ENCODE data around the gene ACADL.
A peak's percentile ranks its signal among the peaks of the same experiment; 100 is the strongest.
"Not testable (repeated sequence)": the region's sequence is repeated elsewhere in the genome, so short reads cannot be mapped to it uniquely, and the experiment has no call there.

The ACADL gene

GRCh38 chr2:210210185-210210584, 15.1 kb downstream of the ACADL start:
- DNase-seq = no peak
- in situ Hi-C loops (cut with MboI; ENCODE audit: low pct_unique_long_range_greater_than_20kb, low sequenced_read_pairs) = no loop called here

DNA sequence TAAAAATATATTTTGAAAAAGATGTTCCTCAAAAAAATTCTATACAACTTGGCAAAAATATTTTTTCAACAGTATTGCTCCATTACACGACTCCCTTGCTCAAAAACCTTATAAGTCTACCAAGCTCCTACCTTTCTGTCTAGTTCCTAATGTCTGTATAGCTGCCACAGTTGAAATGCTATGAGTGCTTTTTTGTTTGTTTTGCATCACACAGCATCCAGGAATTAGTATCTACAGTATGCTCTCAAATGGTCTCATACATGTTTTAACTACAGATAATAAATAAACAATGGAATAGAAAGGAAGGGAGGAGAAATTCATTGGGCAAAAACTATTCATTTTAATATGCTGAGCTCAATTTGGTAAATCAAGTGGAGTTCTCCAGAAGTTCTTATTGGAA, 17.3 kb downstream of the ACADL start:
- no peak for DNase-seq
- in situ Hi-C loops (cut with MboI; ENCODE audit: low pct_unique_long_range_greater_than_20kb, low sequenced_read_pairs) = no loop called here

- in situ Hi-C loops (cut with MboI; ENCODE audit: low pct_unique_long_range_greater_than_20kb, low sequenced_read_pairs) = no loop called here
- DNase-seq = no peak
Measured at GRCh38 chr2:210203558-210203957, 21.7 kb downstream of the ACADL start.

- in situ Hi-C loops (cut with MboI; ENCODE audit: low pct_unique_long_range_greater_than_20kb, low sequenced_read_pairs) = no loop called here
- DNase-seq = no peak
Measured at GRCh38 chr2:210203147-210203546, 22.1 kb downstream of the ACADL start.

GRCh38 chr2:210199854-210200253, 25.4 kb downstream of the ACADL start:
- no peak for DNase-seq
- in situ Hi-C loops (cut with MboI; ENCODE audit: low pct_unique_long_range_greater_than_20kb, low sequenced_read_pairs) = loop anchor here (25.0 kb wide), 1 partner anchor 213 kb away; no protein-coding TSS in a partner anchor

DNA sequence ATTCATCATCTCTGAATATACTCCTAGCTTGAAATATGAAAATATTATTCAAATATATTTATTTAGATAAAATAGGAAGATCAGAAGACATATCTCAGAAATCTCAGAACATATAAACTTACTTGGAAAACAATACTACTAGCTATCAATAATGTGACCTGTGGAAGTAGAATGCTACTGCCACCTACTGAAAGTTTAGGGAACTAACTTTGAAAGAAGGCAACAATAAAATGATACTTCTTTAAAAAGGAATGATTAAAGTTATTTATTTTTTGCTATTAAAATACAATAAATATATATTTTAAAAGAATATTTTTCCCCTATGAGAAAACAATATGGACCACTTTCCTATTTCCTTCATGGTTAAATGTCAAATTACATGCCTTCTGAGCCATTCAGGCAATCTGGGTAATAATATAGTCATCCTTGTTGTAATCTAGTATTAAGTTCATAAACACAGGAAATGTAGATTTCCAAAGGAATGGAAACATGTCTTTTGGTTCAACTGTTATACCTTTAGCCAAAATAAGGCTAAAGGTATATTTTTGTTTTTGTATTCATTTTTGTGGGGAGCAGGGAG, 26.0 kb downstream of the ACADL start:
- DNase-seq = peak; percentile 39
- in situ Hi-C loops (cut with MboI; ENCODE audit: low pct_unique_long_range_greater_than_20kb, low sequenced_read_pairs) = loop anchor here (25.0 kb wide), 1 partner anchor 212 kb away; no protein-coding TSS in a partner anchor

GRCh38 chr2:210198326-210198725, 26.9 kb downstream of the ACADL start:
- no peak for DNase-seq
- in situ Hi-C loops (cut with MboI; ENCODE audit: low pct_unique_long_range_greater_than_20kb, low sequenced_read_pairs) = loop anchor here (25.0 kb wide), 1 partner anchor 211 kb away; no protein-coding TSS in a partner anchor

GRCh38 chr2:210197720-210198119, 27.5 kb downstream of the ACADL start:
- in situ Hi-C loops (cut with MboI; ENCODE audit: low pct_unique_long_range_greater_than_20kb, low sequenced_read_pairs) = loop anchor here (25.0 kb wide), 1 partner anchor 210 kb away; no protein-coding TSS in a partner anchor

DNA sequence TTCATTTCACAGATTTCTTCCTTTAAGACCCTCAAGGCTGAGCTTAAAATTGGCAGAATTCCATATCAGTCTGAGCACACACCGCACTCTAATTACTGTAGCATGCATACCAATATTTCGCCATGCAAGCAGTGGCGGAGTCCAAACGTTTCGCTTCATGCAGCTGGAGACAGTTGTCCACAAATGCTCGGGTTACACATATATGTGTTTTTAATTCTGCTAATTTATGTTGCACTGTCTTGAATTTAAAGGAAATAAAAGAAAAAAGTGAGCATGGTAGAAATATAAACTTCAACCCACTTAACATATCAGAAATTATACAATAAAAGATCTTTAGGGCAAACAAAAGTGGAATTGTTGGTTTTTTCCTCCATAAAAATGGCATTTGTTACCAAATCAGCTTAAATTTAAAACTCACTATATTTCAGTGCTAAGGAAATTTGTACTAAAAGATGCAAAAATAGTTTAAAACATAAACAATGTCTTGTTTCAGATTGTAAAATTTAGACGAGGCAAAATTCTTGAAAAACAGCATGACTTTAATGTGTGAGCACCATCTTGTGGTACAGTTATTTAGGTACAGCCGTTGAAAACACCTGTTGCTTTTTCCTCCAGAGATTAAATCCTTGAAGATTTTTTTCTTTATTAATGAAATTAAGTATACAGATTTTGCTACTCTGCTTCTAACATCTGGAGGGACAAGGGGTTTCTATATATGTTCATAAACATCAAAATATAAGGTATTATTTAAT, 30.0 kb downstream of the ACADL start:
- in situ Hi-C loops (cut with MboI; ENCODE audit: low pct_unique_long_range_greater_than_20kb, low sequenced_read_pairs) = loop anchor here (25.0 kb wide), 1 partner anchor 208 kb away; no protein-coding TSS in a partner anchor
- DNase-seq = peak; percentile 64

More at GRCh38 chr2:210197720-210198119, 27.5 kb downstream of the ACADL start:
- DNase-seq = no peak

GRCh38 chr2:210190345-210190744, 34.9 kb downstream of the ACADL start:
- no peak for DNase-seq
- in situ Hi-C loops (cut with MboI; ENCODE audit: low pct_unique_long_range_greater_than_20kb, low sequenced_read_pairs) = loop anchor here (25.0 kb wide), 1 partner anchor 203 kb away; no protein-coding TSS in a partner anchor

DNA sequence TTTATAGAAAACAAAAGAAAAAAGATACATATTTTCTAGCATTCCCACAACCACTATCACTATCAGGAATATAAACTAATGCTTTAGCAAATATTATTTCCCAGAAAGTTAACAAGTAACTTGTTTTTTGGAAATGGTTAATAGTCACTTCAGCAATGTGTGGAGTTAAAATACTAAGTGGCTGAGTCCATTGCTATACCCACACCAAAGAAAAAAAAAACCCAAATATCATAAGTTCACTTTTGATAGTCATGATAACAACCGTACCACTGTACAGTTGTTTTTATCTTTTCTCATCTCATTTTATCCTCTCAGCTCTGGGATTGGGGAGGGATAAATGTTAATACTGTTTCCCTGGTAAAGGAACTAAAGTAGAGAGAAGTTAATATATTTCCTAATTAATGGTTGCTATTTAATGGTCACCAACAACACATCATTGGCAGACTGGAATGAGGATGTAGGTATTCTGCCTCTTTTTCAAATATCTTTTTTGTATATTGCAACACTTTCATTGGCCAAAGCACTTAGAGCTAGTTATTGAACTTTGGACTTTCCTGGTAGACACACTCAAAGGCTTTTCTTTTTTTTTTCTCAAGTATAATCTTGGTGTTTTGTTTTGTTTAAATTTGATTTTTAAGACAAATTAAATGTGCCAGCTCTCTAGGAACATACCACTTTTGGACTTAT, 35.7 kb downstream of the ACADL start:
- in situ Hi-C loops (cut with MboI; ENCODE audit: low pct_unique_long_range_greater_than_20kb, low sequenced_read_pairs) = loop anchor here (25.0 kb wide), 1 partner anchor 202 kb away; no protein-coding TSS in a partner anchor

GRCh38 chr2:210188755-210189154, 36.5 kb downstream of the ACADL start:
- in situ Hi-C loops (cut with MboI; ENCODE audit: low pct_unique_long_range_greater_than_20kb, low sequenced_read_pairs) = loop anchor here (25.0 kb wide), 1 partner anchor 201 kb away; no protein-coding TSS in a partner anchor
- DNase-seq = no peak

More for the DNA sequence above, 35.7 kb downstream of the ACADL start:
- no peak for DNase-seq

DNA sequence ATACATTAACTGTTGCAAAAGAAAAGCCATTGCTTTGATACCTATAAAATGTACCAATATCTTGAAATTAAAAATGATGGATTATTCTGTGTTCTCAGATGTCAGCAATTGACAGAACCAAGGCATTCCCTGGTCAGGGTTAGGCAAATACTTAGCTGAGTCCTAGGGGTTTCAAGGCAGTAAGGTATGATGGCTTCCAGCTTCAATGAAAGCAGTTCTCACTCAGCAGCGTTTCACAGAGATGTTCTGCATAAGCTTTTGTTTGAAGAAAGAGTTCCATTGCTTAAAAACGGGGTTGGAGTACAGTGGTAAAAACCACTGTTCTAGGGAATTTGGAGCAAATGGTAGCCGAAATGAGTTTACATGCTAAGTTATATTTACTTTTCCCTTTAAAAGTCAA, 37.1 kb downstream of the ACADL start:
- in situ Hi-C loops (cut with MboI; ENCODE audit: low pct_unique_long_range_greater_than_20kb, low sequenced_read_pairs) = loop anchor here (25.0 kb wide), 1 partner anchor 201 kb away; no protein-coding TSS in a partner anchor
- DNase-seq = no peak

GRCh38 chr2:210183936-210184335, 41.3 kb downstream of the ACADL start:
- in situ Hi-C loops (cut with MboI; ENCODE audit: low pct_unique_long_range_greater_than_20kb, low sequenced_read_pairs) = loop anchor here (25.0 kb wide), 1 partner anchor 197 kb away; no protein-coding TSS in a partner anchor
- DNase-seq = not testable (repeated sequence)

DNA sequence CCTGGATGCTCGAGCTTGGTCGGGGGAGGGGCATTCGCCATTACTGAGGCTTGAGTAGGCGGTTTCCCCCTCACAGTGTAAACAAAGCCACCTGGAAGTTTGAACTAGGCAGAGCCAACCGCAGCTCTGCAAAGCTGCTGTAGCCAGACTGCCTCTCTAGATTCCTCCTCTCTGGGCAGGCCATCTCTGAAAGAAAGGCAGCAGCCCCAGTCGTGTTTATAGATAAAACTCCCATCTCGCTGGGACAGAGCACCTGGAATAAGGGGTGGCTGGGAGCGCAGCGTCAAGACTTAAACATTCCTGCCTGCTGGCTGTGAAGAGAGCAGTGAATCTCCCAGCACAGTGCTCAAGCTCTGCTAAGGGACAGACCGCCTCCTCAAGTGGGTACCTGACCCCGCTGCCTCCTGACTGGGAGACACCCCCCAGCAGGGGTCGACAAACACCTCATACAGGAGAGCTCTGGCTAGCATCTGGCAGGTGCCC, 43.6 kb downstream of the ACADL start:
- in situ Hi-C loops (cut with MboI; ENCODE audit: low pct_unique_long_range_greater_than_20kb, low sequenced_read_pairs) = loop anchor here (25.0 kb wide), 1 partner anchor 194 kb away; no protein-coding TSS in a partner anchor
- not testable (repeated sequence) for DNase-seq

- in situ Hi-C loops (cut with MboI; ENCODE audit: low pct_unique_long_range_greater_than_20kb, low sequenced_read_pairs) = loop anchor here (25.0 kb wide), 1 partner anchor 194 kb away; no protein-coding TSS in a partner anchor
- not testable (repeated sequence) for DNase-seq
Measured at GRCh38 chr2:210181033-210181605, 44.1 kb downstream of the ACADL start.

DNA sequence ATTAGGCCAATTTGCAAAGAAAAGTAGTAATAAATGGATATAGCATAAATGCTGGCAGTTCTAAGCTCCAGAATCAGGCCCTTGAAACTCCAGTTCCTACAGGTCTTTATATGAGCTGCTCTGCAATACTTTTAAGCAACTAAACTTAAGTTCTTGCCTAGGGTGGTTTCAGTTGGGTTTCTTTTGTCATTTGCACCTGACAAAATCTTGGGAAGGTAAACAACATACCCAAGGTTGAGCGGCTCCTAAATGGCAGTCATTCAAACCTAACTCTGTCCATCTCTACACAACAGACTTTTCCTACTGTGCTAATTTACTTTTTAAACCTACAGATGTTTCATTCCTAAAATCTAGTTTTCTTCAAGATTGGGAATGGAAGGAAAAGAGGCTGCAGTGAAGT, 44.8 kb downstream of the ACADL start:
- no peak for DNase-seq
- in situ Hi-C loops (cut with MboI; ENCODE audit: low pct_unique_long_range_greater_than_20kb, low sequenced_read_pairs) = loop anchor here (25.0 kb wide), 1 partner anchor 193 kb away; no protein-coding TSS in a partner anchor

DNA sequence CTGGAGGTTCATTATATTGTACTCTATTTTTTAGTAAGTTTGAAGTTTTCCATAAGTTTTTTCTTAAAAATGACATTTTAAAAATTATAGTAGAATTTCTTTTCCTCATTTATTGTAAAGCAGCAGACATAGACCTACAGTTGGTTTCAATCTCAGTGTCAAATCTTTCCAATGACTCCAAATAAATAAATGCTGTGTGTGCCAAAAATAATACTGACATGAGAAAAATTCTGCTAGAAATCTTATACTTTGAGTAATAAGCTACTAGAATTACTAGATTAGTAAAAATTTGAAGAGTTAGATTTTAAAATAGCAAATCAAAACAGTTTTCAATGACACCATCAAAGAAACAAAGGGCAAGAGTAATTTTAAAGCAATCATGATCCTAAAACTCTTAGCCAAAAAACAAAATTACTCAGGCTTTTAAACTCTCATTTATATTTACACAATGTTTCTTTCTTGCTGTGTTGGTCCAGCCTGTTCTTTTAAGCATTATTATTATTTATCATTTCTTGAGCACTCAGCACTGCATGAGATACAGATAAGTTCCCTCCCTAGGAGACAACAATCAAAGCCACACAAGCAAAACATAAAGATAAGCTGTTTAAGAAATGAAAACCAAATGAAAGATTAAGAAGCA, 45.8 kb downstream of the ACADL start:
- no peak for DNase-seq
- in situ Hi-C loops (cut with MboI; ENCODE audit: low pct_unique_long_range_greater_than_20kb, low sequenced_read_pairs) = loop anchor here (25.0 kb wide), 1 partner anchor 192 kb away; no protein-coding TSS in a partner anchor
